GM12891 (cell line): Measurements from ENCODE around the gene LCOR.

Source experiments
- POLR2A ChIP-seq: IDR thresholded peaks from 2 replicates; pipeline ENCODE4 v1.6.1; 2011; ENCODE audit warnings: low read depth, low read length, control low read depth
- POLR2AphosphoS5 ChIP-seq: IDR thresholded peaks from 2 replicates; pipeline ENCODE4 v1.6.1; 2011; ENCODE audit warnings: low read depth, low read length, control low read depth
- TAF1 ChIP-seq: IDR thresholded peaks from 2 replicates; pipeline ENCODE4 v1.6.1; 2011; ENCODE audit warnings: low read depth, low read length, control low read depth

DNA sequence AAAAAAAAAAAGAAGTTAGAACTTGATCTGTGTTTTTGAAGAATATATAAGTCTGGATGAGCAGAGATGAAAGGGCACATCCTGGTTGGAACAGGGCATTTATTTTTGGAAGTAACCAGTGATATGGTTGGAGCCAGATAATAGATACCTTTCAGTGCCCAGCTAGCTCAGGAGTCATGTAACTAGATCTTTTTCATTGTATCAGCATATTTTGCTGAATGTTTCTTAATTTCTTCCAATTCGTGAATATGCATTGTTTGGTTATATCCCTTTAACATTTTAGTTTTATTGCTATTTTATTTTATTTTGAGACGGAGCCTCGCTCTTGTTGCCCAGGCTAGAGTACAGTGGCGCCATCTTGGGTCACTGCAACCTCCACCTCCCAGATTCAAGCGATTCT, 81.8 kb downstream of the LCOR start:
- TF ChIP-seq POLR2A (no peak), TAF1 (no peak), POLR2AphosphoS5 (no peak)
